ENCODE data around the gene PLK5.
"Not testable (repeated sequence)": the region's sequence is repeated elsewhere in the genome, so short reads cannot be mapped to it uniquely, and the experiment has no call there.

Gene PLK5

DNA sequence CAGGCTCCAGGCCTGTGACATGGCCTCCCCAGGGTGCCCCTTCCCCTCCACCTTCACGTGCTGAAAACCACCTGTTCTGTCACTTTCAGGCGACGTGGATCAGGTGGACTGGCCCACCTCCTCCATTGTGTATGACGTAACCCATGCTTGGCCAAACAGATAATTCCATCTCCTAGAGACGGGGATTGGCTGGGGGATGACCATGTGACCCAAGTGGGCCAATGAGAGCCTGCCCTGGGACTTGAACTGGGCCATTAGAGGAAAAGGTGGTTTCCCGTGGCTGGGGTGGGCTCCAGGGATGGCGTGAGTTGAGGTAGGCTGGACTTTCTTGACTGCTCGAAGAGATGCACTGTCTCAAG lies 7.5 kb upstream of the PLK5 start:
- no peaks in the 10 kb centered on the region for H3K4me1 Mint-ChIP-seq (ENCODE audit: low read depth in 2 of 2)
- DNase-seq (no peak), ATAC-seq (replicated peaks) (no peak)
- peaks cover 4% of the 10 kb centered on the region for H3K36me3 Mint-ChIP-seq (ENCODE audit: insufficient read depth)
- peaks cover 10 to 24% of the 10 kb centered on the region in 2 donors for H3K27me3 Mint-ChIP-seq
- no peak overlapping the region for H3K4me3 Mint-ChIP-seq
- no peaks in the 10 kb centered on the region for H3K9me3 Mint-ChIP-seq
- H3K27ac Mint-ChIP-seq, result no peak overlapping the region

DNA sequence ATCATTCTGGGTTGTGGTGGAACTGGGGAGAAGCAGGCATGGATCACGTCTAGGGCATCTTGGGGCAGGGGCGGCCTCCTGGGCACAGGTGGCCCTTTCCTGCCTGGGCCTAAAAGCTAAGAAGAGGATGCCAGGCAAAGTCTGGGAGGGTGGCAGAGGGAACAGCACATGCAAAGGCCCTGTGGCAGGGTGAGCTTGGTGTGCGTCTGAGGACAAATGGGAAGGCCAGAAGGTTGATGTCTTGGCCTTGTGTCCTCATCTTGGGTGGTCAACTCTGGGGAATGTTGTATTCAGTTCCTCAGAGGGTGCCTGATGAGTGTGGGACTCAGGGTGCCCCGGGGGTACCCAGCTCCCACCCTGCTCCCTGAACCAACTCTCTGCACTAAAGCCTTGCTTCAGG lies 5.4 kb upstream of the PLK5 start:
- ATAC-seq (replicated peaks), result no peak
- Mint-ChIP-seq H3K27me3 (peaks cover 10 to 41% of the 10 kb centered on the region in 2 donors), H3K4me1 (ENCODE audit: low read depth in 2 of 2) (no peaks in the 10 kb centered on the region), H3K27ac (no peak overlapping the region), H3K9me3 (no peaks in the 10 kb centered on the region), H3K36me3 (ENCODE audit: insufficient read depth) (peaks cover 4% of the 10 kb centered on the region), H3K4me3 (no peak overlapping the region)
- DNase-seq, result no peak

DNA sequence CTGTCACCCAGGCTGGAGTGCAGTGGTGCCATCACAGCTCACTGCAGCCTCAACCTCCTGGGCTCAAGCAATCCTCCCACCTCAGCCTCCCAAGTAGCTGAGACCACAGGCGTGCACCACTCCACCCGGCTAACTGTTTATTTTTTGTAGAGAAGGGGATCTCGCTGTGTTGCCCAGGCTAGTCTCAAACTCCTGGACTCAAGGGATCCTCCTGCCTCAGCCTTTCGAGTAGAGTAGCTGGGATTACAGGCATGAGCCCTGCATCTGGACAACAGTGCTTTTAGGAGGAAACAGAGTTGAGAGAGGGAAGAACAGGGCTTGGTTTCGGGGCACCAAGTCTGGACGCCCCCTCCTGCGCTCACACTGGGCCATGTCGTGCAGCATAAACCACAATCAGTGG lies 4.1 kb upstream of the PLK5 start:
- H3K4me1 Mint-ChIP-seq (ENCODE audit: low read depth in 2 of 2); H3K4me3 Mint-ChIP-seq; H3K9me3 Mint-ChIP-seq; H3K36me3 Mint-ChIP-seq (ENCODE audit: insufficient read depth); ATAC-seq (replicated peaks); DNase-seq; H3K27ac Mint-ChIP-seq: not testable (repeated sequence)
- peaks cover 15 to 50% of the 10 kb centered on the region in 2 donors for H3K27me3 Mint-ChIP-seq

DNA sequence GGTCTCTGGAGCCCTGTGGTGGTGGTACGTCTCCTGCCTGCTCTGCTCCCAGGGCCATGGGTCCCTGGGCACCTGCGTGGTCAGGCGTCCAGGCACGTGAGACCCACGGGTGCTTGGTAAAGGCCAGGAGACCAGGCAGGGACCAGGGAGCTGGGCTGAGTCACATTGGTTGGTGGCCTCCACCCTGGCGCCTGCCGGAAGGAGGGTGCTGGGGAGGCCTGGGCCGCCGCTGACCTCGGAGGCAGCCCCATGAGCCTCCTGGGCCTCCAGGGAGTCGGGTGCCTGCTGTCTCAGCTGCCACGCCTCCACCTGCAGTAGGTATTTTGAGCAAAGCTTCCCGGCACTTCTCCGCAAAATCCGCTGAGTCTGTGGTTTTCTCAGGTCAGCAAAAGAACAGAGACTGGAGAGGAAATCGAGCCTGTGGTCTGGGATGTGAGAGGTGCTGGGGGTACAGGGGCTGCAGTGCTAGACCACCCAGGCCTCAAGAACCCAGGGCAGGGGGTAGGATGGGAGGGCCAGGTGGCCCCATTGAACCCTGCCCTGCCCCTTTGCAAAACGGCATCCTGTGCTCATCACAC lies 3.6 kb upstream of the PLK5 start:
- DNase-seq (no peak), ATAC-seq (replicated peaks) (no peak)
- H3K27me3 Mint-ChIP-seq, result peaks cover 20 to 54% of the 10 kb centered on the region in 2 donors
- H3K4me3 Mint-ChIP-seq, result no peak overlapping the region
- H3K27ac Mint-ChIP-seq, result no peak overlapping the region
- H3K4me1 Mint-ChIP-seq (ENCODE audit: low read depth in 2 of 2), result peaks cover 3 to 5% of the 10 kb centered on the region in 2 donors
- no peaks in the 10 kb centered on the region for H3K9me3 Mint-ChIP-seq
- peaks cover 4% of the 10 kb centered on the region for H3K36me3 Mint-ChIP-seq (ENCODE audit: insufficient read depth)

DNA sequence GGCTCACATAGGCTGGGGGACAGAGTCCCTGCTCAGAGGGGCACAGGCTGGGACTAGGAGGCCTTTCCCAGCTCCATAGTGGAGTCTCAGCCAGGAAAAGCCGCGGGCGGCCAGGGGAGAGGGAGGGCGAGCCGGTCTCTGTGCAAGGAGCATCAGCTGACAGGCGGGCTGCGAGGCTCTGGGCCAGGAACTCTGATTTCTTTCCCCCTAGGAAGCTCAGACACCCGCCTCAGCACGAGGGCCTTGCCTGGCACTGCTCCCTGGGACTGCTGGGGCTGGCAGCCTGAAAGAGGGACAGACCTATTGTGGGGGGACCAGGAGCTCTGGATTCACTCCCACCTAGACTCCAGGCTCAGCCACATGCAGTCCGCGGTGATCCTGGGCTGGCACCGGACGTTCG lies 2.2 kb upstream of the PLK5 start:
- DNase-seq (no peak), ATAC-seq (replicated peaks) (no peak)
- H3K4me1 Mint-ChIP-seq (ENCODE audit: low read depth in 2 of 2), result peaks cover 5 to 9% of the 10 kb centered on the region in 2 donors
- peaks cover 25 to 60% of the 10 kb centered on the region in 2 donors for H3K27me3 Mint-ChIP-seq
- no peaks in the 10 kb centered on the region for H3K9me3 Mint-ChIP-seq
- H3K4me3 Mint-ChIP-seq, result no peak overlapping the region
- H3K36me3 Mint-ChIP-seq (ENCODE audit: insufficient read depth), result peaks cover 6% of the 10 kb centered on the region
- no peak overlapping the region for H3K27ac Mint-ChIP-seq

DNA sequence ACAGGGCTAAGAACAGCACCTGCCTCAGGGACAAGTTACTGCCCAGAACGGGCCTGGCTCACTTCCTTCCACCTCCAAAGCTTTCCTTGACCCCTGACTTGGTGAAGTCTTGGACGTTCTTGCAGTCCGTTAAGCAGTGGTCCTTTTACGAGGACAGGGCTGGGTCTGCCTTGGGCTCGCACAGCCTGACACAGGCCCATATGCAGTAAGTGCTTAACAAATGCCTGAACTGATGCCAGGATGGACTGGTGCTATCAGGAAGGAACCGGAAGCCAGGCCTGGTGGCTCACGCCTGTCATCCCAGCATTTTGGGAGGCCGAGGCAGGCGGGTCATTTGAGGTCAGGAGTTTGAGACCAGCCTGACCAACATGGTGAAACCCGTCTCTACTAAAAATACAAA lies 1.8 kb upstream of the PLK5 start:
- H3K9me3 Mint-ChIP-seq, result no peaks in the 10 kb centered on the region
- H3K36me3 Mint-ChIP-seq (ENCODE audit: insufficient read depth), result peaks cover 6% of the 10 kb centered on the region
- H3K27me3 Mint-ChIP-seq, result peaks cover 22 to 60% of the 10 kb centered on the region in 2 donors
- H3K4me1 Mint-ChIP-seq (ENCODE audit: low read depth in 2 of 2), result peaks cover 5 to 9% of the 10 kb centered on the region in 2 donors
- no peak for ATAC-seq (replicated peaks)
- no peak overlapping the region for H3K4me3 Mint-ChIP-seq
- no peak for DNase-seq
- no peak overlapping the region for H3K27ac Mint-ChIP-seq

DNA sequence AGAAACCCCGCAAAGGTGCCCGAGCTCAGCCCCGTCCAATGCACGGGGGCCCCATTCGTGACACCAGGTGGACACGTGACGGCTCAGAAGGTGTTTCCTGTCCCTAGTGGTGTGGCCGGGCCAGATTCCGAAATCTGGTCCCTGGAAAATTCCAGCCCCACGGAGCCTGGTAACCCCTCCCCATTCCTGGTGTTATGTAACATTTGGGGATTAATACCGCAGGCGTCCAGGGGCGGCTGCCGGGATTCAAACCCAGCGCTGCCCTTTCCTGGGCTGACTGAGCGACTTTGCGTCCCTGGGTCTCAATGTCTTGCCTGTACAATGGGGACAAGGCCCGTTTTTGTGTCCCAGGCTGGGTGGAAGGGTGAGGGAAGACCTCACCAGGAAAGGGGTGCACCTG lies 1.0 kb upstream of the PLK5 start:
- H3K9me3 Mint-ChIP-seq, result no peaks in the 10 kb centered on the region
- DNase-seq, result no peak
- H3K36me3 Mint-ChIP-seq (ENCODE audit: insufficient read depth), result peaks cover 6% of the 10 kb centered on the region
- ATAC-seq (replicated peaks), result no peak
- peaks cover 28 to 67% of the 10 kb centered on the region in 2 donors for H3K27me3 Mint-ChIP-seq
- H3K27ac Mint-ChIP-seq, result no peak overlapping the region
- H3K4me3 Mint-ChIP-seq, result no peak overlapping the region
- peaks cover 5 to 10% of the 10 kb centered on the region in 2 donors for H3K4me1 Mint-ChIP-seq (ENCODE audit: low read depth in 2 of 2)

DNA sequence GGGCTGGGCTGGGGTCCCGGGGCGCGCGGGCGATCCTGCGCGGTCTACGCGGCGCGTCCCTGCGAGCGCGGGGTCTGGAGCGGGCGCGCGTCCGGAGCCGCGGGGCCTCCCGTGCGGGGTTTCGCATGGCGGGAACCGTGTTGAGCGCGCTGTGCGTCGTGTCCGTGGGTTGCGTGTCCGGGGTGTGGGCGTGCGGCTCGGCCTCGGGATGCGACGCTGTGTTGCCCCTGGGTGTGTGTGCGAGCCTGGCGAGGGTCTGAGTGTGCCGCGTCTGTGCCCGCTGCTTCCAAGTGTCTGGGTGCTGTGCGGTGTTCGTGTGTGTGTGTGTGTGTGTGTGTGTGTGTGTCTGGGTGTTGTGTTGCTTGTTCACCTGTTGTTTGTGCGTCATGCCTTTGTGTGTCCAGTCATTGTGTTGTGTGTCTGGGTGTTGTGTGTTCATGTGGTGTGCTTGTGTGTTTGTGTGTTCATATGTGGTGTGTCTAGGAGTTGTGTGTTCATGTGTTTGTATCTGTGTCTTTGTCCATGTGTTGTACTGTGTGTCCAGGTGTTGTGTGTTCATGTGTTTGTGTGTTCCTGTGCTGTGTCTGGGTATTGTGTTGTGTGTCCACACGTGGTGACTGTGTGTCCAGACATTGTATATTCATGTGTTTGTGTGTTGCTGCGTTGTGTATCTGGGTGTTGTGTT lies 552 bp downstream of the PLK5 start:
- Mint-ChIP-seq H3K4me1 (ENCODE audit: low read depth in 2 of 2) (peaks cover 5 to 10% of the 10 kb centered on the region in 2 donors), H3K27ac (no peak overlapping the region), H3K4me3 (no peak overlapping the region), H3K27me3 (peaks cover 28 to 58% of the 10 kb centered on the region in 2 donors), H3K36me3 (ENCODE audit: insufficient read depth) (peaks cover 3% of the 10 kb centered on the region), H3K9me3 (no peaks in the 10 kb centered on the region)
- no peak for DNase-seq
- ATAC-seq (replicated peaks), result no peak

DNA sequence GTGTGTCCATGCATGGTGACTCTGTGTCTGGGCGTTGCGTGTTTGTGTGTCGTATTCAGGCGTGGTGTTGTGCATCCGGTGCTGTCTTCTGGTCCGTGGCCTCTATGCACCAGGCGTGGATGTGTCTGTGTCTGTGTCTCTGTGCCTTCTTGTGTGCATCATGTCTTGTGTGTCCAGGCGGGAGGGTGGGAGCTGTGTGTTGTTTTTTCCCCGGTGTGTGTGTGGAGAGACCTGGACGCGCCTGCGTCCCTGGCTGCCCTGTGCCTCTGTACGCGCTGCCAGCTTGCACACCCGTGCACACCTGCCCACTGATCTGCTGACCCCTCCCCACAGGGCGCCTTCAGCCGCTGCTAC lies 1.1 kb downstream of the PLK5 start:
- Mint-ChIP-seq H3K9me3 (no peaks in the 10 kb centered on the region), H3K4me1 (ENCODE audit: low read depth in 2 of 2) (peaks cover 5 to 10% of the 10 kb centered on the region in 2 donors), H3K27ac (no peak overlapping the region), H3K36me3 (ENCODE audit: insufficient read depth) (peaks cover 5% of the 10 kb centered on the region), H3K27me3 (peaks cover 30 to 63% of the 10 kb centered on the region in 2 donors), H3K4me3 (no peak overlapping the region)
- DNase-seq, result no peak
- no peak for ATAC-seq (replicated peaks)

DNA sequence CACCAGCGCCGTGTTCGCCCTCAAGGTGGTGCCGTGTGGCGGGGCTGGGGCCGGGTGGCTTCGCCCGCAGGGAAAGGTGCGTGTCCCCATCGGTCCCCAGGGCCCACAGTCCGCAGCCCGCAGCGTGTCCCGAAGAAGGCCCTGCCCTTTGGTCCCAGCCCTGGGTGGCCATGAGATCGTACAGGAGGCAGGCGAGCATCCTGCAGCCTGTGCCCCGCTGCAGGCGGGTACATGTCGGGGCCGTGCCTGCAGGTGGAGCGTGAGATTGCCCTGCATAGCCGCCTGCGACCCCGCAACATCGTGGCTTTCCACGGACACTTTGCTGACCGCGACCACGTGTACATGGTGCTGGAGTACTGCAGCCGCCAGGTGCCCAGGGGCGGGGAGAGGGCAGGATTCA lies 1.5 kb downstream of the PLK5 start:
- no peak overlapping the region for H3K4me3 Mint-ChIP-seq
- no peak overlapping the region for H3K27ac Mint-ChIP-seq
- ATAC-seq (replicated peaks) (no peak), DNase-seq (no peak)
- H3K27me3 Mint-ChIP-seq, result peaks cover 34 to 67% of the 10 kb centered on the region in 2 donors
- H3K36me3 Mint-ChIP-seq (ENCODE audit: insufficient read depth), result peaks cover 7% of the 10 kb centered on the region
- H3K4me1 Mint-ChIP-seq (ENCODE audit: low read depth in 2 of 2), result peaks cover 5 to 10% of the 10 kb centered on the region in 2 donors
- no peaks in the 10 kb centered on the region for H3K9me3 Mint-ChIP-seq

DNA sequence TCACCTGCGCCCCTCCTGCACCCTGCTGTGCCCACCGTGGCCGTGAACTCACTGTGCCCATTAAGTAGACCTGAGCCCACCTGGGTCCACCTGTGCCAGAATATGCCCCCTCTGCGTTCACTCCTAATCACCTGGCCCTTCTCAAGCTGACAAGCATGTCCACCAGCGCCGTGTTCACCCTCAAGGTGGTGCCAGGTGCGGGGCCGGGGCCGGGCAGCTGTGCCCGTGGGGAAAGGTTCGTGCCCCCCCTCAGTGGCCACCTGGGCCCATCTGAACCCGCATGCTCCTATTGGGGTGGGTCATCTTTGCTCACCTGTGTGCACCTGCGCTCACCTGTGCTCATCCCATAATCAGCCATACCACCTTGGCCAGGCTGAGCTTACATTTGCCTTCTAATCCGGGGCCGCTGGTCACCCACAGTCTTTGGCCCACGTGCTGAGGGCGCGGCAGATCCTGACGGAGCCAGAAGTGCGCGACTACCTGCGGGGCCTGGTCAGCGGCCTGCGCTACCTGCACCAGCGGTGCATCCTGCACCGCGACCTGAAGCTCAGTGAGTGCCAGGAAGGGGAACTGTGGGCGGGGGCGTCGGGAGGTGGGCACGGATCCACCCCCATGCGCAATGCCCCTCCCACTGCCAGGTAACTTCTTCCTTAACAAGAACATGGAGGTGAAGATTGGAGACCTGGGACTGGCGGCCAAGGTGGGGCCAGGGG lies 2.3 kb downstream of the PLK5 start:
- DNase-seq (no peak), ATAC-seq (replicated peaks) (no peak)
- Mint-ChIP-seq H3K27ac (no peak overlapping the region), H3K36me3 (ENCODE audit: insufficient read depth) (peaks cover 7% of the 10 kb centered on the region), H3K27me3 (peaks cover 35 to 73% of the 10 kb centered on the region in 2 donors), H3K4me3 (no peak overlapping the region), H3K9me3 (no peaks in the 10 kb centered on the region), H3K4me1 (ENCODE audit: low read depth in 2 of 2) (peaks cover 5 to 10% of the 10 kb centered on the region in 2 donors)

DNA sequence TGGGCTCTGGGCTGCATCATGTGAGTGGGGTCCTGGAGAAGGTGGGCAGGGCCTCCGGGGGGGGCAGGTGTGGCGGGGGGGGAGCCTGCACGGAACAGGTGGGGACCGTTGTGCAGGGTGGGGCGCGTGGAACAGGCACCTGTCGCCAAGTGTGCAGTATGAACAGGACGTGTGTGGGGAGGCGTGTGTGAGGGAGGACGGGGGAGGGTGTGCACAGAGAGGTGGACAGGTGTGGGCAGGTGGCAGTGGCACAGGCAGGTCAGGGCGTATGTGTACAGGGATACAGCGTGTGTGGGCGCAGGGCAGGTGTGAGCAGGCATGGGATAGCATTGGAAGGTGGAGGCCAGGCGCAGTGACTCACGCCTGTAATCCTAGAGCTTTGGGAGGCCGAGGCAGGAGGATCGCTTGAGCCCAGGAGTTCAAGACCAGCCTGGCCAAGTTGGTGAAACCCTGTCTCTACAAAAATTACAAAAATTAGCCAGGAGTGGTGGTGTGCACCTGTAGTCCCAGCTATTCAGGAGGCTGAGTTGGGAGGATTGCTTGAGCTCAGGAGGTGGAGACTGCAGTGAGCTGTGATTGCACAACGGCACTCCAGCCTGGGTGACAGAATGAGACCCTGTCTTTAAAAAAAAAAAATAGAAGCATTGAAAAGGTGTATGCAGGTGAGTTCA lies 3.2 kb downstream of the PLK5 start:
- no peak for DNase-seq
- H3K27me3 Mint-ChIP-seq, result peaks cover 43 to 76% of the 10 kb centered on the region in 2 donors
- ATAC-seq (replicated peaks), result no peak

DNA sequence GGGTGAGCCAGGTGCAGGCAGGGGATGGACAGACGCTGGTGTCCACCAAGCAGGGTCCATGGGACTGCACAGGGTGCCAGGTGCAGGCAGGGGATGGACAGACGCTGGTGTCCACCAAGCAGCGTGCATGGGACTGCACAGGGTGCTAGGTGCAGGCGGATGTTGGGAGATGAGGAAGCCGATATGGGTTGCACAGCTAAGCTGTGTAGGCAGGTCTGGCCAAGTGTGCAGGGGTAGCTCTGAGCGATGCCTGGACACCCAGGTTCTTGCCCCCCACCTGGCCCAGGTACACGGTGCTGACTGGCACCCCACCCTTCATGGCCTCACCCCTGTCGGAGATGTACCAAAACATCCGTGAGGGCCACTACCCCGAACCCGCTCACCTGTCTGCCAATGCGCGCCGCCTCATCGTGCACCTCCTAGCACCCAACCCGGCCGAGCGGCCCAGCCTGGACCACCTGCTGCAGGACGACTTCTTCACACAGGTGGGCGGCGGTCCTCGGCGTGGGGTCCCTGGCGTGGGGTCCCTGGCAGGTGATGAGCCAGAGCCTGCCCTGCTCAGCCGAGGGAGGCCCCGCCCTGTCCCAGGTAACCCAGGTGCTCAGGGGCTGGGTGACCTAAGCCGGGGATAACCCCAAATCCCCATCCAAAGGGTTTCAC lies 3.9 kb downstream of the PLK5 start:
- no peaks in the 10 kb centered on the region for H3K9me3 Mint-ChIP-seq
- ATAC-seq (replicated peaks) (no peak), DNase-seq (no peak)
- peaks cover 43 to 74% of the 10 kb centered on the region in 2 donors for H3K27me3 Mint-ChIP-seq
- peaks cover 5 to 10% of the 10 kb centered on the region in 2 donors for H3K4me1 Mint-ChIP-seq (ENCODE audit: low read depth in 2 of 2)
- H3K36me3 Mint-ChIP-seq (ENCODE audit: insufficient read depth), result peaks cover 7% of the 10 kb centered on the region
- H3K27ac Mint-ChIP-seq, result no peak overlapping the region
- no peak overlapping the region for H3K4me3 Mint-ChIP-seq

More for the DNA sequence above, 3.2 kb downstream of the PLK5 start:
- Mint-ChIP-seq H3K4me3 (no peak overlapping the region), H3K9me3 (no peaks in the 10 kb centered on the region), H3K27ac (no peak overlapping the region), H3K36me3 (ENCODE audit: insufficient read depth) (peaks cover 7% of the 10 kb centered on the region), H3K4me1 (ENCODE audit: low read depth in 2 of 2) (peaks cover 5 to 10% of the 10 kb centered on the region in 2 donors)

All from effector memory CD8-positive, alpha-beta T cell (primary cell).